ENCODE measurements around the gene DGKA. TPM values are rescaled to one million over a fixed set of nuclear protein-coding genes. Genes with fewer than 3 reads are reported as not detected.
"Not testable (repeated sequence)": the region's sequence is repeated elsewhere in the genome, so short reads cannot be mapped to it uniquely, and the experiment has no call there.

DGKA gene
- total RNA-seq, 1 experiment from 2014 or later = 25.9 TPM

GRCh38 chr12:55997535-55997859 is 66.5 kb downstream of the DGKA start:
- H4K91ac ChIP-seq (ENCODE audit: insufficient read length, low read depth, low read length) = no peak overlapping the region
- no peak overlapping the region for H2BK120ac ChIP-seq (ENCODE audit: low read depth, low read length, poor library complexity, severe bottlenecking)
- H4K8ac ChIP-seq (replicated peaks; ENCODE audit: insufficient read length, low read depth, low read length) = no peak overlapping the region
- H3K4me1 ChIP-seq (ENCODE audit: insufficient read depth, low read length) = no peaks in the 10 kb centered on the region
- H2BK20ac ChIP-seq (ENCODE audit: low read depth, low read length, poor library complexity, severe bottlenecking) = no peak overlapping the region
- no peak overlapping the region for H2AK5ac ChIP-seq (ENCODE audit: insufficient read length, low read length)
- no peaks in the 10 kb centered on the region for H3K9me3 Mint-ChIP-seq
- H3K36me3 Mint-ChIP-seq (ENCODE audit: insufficient read depth in 1 of 3, low read depth in 3 of 3) = peaks cover 26 to 42% (median 39%) of the 10 kb centered on the region in 3 experiments
- H3K9ac ChIP-seq (ENCODE audit: extremely low read depth, insufficient read length, low read length) = peak overlapping the region; percentile 82
- peak overlapping the region; percentile 94 to 98 (median 97) for H3K27ac Mint-ChIP-seq
- H3K23ac ChIP-seq (ENCODE audit: insufficient read length, low read depth, low read length) = no peak overlapping the region
- H3K4ac ChIP-seq (ENCODE audit: low read depth, low read length) = no peak overlapping the region
- TF ChIP-seq, protein P1, sequence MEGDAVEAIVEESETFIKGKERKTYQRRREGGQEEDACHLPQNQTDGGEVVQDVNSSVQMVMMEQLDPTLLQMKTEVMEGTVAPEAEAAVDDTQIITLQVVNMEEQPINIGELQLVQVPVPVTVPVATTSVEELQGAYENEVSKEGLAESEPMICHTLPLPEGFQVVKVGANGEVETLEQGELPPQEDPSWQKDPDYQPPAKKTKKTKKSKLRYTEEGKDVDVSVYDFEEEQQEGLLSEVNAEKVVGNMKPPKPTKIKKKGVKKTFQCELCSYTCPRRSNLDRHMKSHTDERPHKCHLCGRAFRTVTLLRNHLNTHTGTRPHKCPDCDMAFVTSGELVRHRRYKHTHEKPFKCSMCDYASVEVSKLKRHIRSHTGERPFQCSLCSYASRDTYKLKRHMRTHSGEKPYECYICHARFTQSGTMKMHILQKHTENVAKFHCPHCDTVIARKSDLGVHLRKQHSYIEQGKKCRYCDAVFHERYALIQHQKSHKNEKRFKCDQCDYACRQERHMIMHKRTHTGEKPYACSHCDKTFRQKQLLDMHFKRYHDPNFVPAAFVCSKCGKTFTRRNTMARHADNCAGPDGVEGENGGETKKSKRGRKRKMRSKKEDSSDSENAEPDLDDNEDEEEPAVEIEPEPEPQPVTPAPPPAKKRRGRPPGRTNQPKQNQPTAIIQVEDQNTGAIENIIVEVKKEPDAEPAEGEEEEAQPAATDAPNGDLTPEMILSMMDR (conservative IDR thresholded peaks at IDR 0.05) = no peak
- peak; percentile 41 for DNase-seq
- H3K27ac ChIP-seq (ENCODE audit: insufficient read length, low read depth, low read length) = no peak overlapping the region
- H3K27me3 ChIP-seq (ENCODE audit: insufficient read depth, low read length) = no peaks in the 10 kb centered on the region
- H2BK12ac ChIP-seq (ENCODE audit: insufficient read length, low read depth, low read length) = no peak overlapping the region
- H3K23me2 ChIP-seq (ENCODE audit: insufficient read length, low read depth, low read length, poor library complexity, severe bottlenecking) = peaks cover 8% of the 10 kb centered on the region
- no peak overlapping the region for H2BK15ac ChIP-seq (ENCODE audit: low read depth, low read length)
- H3K27me3 Mint-ChIP-seq (ENCODE audit: low read depth) = no peaks in the 10 kb centered on the region
- no peak overlapping the region for H3K56ac ChIP-seq (ENCODE audit: insufficient read length, low read depth, low read length)
- H3T11ph ChIP-seq (ENCODE audit: low read length) = no peak overlapping the region
- no peak overlapping the region for H2BK5ac ChIP-seq (ENCODE audit: insufficient read length, low read length)
- peaks cover 6 to 11% of the 10 kb centered on the region in 2 experiments; a peak in 3 of 4 replicates for H3K4me1 Mint-ChIP-seq
- peak overlapping the region; percentile 38 for H3K14ac ChIP-seq (ENCODE audit: insufficient read depth, low read length)
- H3K4me2 ChIP-seq (ENCODE audit: insufficient read depth, insufficient read length, low read length) = peak overlapping the region; percentile 94
- H3K4me3 Mint-ChIP-seq = peak overlapping the region; percentile 98 to 99
- H3K79me2 ChIP-seq (ENCODE audit: insufficient read depth, low read length) = no peaks in the 10 kb centered on the region
- no peaks in the 10 kb centered on the region for H3K9me3 ChIP-seq (ENCODE audit: control insufficient read depth, low read depth, low read length)
- no peaks in the 10 kb centered on the region for H4K20me1 ChIP-seq (ENCODE audit: control insufficient read depth, insufficient read depth, insufficient read length)
- peak overlapping the region; percentile 3 for H2AFZ ChIP-seq (ENCODE audit: low read length)
- no peaks in the 10 kb centered on the region for H3K79me1 ChIP-seq (ENCODE audit: insufficient read depth, low read depth, low read length, poor library complexity, severe bottlenecking)
- peak overlapping the region; percentile 43 for H3K18ac ChIP-seq (ENCODE audit: insufficient read length, low read depth, low read length)
- peak overlapping the region; percentile 15 for H4K5ac ChIP-seq (ENCODE audit: insufficient read length, low read depth, low read length)
- no CpG with 5 or more reads among the region's 5 CpGs for WGBS (ENCODE audit: extremely low coverage, insufficient read length, low lambda C conversion rate)

GRCh38 chr12:55999522-55999921 is 68.6 kb downstream of the DGKA start:
- peaks cover 6 to 11% of the 10 kb centered on the region in 2 experiments; a peak in 3 of 4 replicates for H3K4me1 Mint-ChIP-seq
- not testable (repeated sequence) for H4K20me1 ChIP-seq (ENCODE audit: control insufficient read depth, insufficient read depth, insufficient read length); H3K4me1 ChIP-seq (ENCODE audit: insufficient read depth, low read length); H2BK12ac ChIP-seq (ENCODE audit: insufficient read length, low read depth, low read length); H2BK15ac ChIP-seq (ENCODE audit: low read depth, low read length); H4K91ac ChIP-seq (ENCODE audit: insufficient read length, low read depth, low read length); H3K9ac ChIP-seq (ENCODE audit: extremely low read depth, insufficient read length, low read length); H3T11ph ChIP-seq (ENCODE audit: low read length); H4K5ac ChIP-seq (ENCODE audit: insufficient read length, low read depth, low read length); H2AFZ ChIP-seq (ENCODE audit: low read length); H3K79me2 ChIP-seq (ENCODE audit: insufficient read depth, low read length); H2BK120ac ChIP-seq (ENCODE audit: low read depth, low read length, poor library complexity, severe bottlenecking); H2BK20ac ChIP-seq (ENCODE audit: low read depth, low read length, poor library complexity, severe bottlenecking); H4K8ac ChIP-seq (replicated peaks; ENCODE audit: insufficient read length, low read depth, low read length); H3K27me3 Mint-ChIP-seq (ENCODE audit: low read depth); H3K4me2 ChIP-seq (ENCODE audit: insufficient read depth, insufficient read length, low read length); H3K9me3 ChIP-seq (ENCODE audit: control insufficient read depth, low read depth, low read length); H3K18ac ChIP-seq (ENCODE audit: insufficient read length, low read depth, low read length); H3K27me3 ChIP-seq (ENCODE audit: insufficient read depth, low read length); DNase-seq; H3K27ac ChIP-seq (ENCODE audit: insufficient read length, low read depth, low read length); H3K9me3 Mint-ChIP-seq; H3K79me1 ChIP-seq (ENCODE audit: insufficient read depth, low read depth, low read length, poor library complexity, severe bottlenecking); H3K23ac ChIP-seq (ENCODE audit: insufficient read length, low read depth, low read length); H2BK5ac ChIP-seq (ENCODE audit: insufficient read length, low read length); H3K14ac ChIP-seq (ENCODE audit: insufficient read depth, low read length); H3K56ac ChIP-seq (ENCODE audit: insufficient read length, low read depth, low read length); H2AK5ac ChIP-seq (ENCODE audit: insufficient read length, low read length); H3K4ac ChIP-seq (ENCODE audit: low read depth, low read length); H3K23me2 ChIP-seq (ENCODE audit: insufficient read length, low read depth, low read length, poor library complexity, severe bottlenecking)
- peak overlapping the region; percentile 68 to 88 (median 71); a peak in 4 of 7 replicates for H3K27ac Mint-ChIP-seq
- peaks cover 21 to 42% (median 38%) of the 10 kb centered on the region in 3 experiments for H3K36me3 Mint-ChIP-seq (ENCODE audit: insufficient read depth in 1 of 3, low read depth in 3 of 3)
- H3K4me3 Mint-ChIP-seq = peak overlapping the region in 1 of 2 experiments; percentile 66; a peak in 2 of 5 replicates
- WGBS (ENCODE audit: extremely low coverage, insufficient read length, low lambda C conversion rate) = no CpG with 5 or more reads among the region's 6 CpGs

Data from H9 (cell line).